Measurements from ENCODE around the gene MTERF2.
A peak's percentile ranks its signal among the peaks of the same experiment; 100 is the strongest.
"Not testable (repeated sequence)": the region's sequence is repeated elsewhere in the genome, so short reads cannot be mapped to it uniquely, and the experiment has no call there.

The MTERF2 gene

DNA sequence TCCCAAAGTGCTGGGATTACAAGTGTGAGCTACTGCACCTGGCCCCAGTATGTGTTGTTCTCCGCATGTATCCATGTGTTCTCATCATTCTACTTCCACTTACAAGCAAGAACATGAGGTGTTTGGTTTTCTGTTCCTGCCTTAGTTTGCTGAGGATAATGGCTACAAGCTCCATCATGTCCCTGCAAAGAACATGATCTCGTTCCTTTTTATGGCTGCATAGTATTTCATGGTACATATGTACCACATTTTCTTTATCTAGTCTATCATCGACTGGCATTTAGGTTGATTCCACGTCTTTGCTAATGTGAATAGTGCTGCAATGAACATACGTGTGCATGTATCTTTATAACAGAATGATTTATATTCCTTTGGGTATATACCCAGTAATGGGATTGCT, 9.2 kb upstream of the MTERF2 start:
- DNase-seq; H3K4me1 ChIP-seq (ENCODE audit: control insufficient read depth, insufficient read depth, low read length, poor library complexity, severe bottlenecking); H3K4me3 ChIP-seq (ENCODE audit: insufficient read depth, low read depth, low read length, poor library complexity, severe bottlenecking); H3K36me3 ChIP-seq (ENCODE audit: control insufficient read depth, insufficient read depth, low read length); H3K27me3 ChIP-seq (replicated peaks; ENCODE audit: control insufficient read depth, insufficient read depth, low read length, poor library complexity, severe bottlenecking); H3K27ac ChIP-seq (ENCODE audit: insufficient read depth, low read length, poor library complexity, severe bottlenecking); H3K9me3 ChIP-seq (ENCODE audit: control insufficient read depth, low read length): not testable (repeated sequence)

- no peak overlapping the region for H3K4me3 ChIP-seq (ENCODE audit: insufficient read depth, low read depth, low read length, poor library complexity, severe bottlenecking)
- no peaks in the 10 kb centered on the region for H3K36me3 ChIP-seq (ENCODE audit: control insufficient read depth, insufficient read depth, low read length)
- no peaks in the 10 kb centered on the region for H3K9me3 ChIP-seq (ENCODE audit: control insufficient read depth, low read length)
- H3K27ac ChIP-seq (ENCODE audit: insufficient read depth, low read length, poor library complexity, severe bottlenecking): no peak overlapping the region
- no peaks in the 10 kb centered on the region for H3K4me1 ChIP-seq (ENCODE audit: control insufficient read depth, insufficient read depth, low read length, poor library complexity, severe bottlenecking)
- no peak for DNase-seq
- no peaks in the 10 kb centered on the region for H3K27me3 ChIP-seq (replicated peaks; ENCODE audit: control insufficient read depth, insufficient read depth, low read length, poor library complexity, severe bottlenecking)
Observed at GRCh38 chr12:106994579-106995220, 7.8 kb upstream of the MTERF2 start.

DNA sequence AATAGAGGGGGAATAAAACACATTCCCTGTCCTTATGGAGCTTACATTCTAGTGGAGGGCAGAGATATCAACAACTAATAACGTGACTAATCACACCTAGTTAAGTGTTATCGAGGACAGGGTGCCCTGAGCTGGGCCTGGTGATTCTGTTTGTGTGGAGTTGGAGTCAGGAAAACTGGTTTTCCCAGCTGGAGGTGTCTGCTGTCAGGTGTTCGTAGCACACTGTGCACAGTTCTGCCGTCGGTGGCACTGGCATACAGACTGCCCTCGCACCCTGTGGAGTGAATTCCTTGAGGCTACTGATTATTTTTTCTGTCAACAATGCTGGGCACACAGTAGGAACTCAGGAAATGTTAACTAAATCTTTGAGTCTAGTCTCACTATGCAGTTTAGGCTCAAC, 900 bp upstream of the MTERF2 start:
- Histone ChIP-seq H3K36me3 (ENCODE audit: control insufficient read depth, insufficient read depth, low read length) (no peaks in the 10 kb centered on the region), H3K9me3 (ENCODE audit: control insufficient read depth, low read length) (no peaks in the 10 kb centered on the region), H3K27ac (ENCODE audit: insufficient read depth, low read length, poor library complexity, severe bottlenecking) (no peak overlapping the region), H3K27me3 (replicated peaks; ENCODE audit: control insufficient read depth, insufficient read depth, low read length, poor library complexity, severe bottlenecking) (no peaks in the 10 kb centered on the region), H3K4me1 (ENCODE audit: control insufficient read depth, insufficient read depth, low read length, poor library complexity, severe bottlenecking) (peaks cover 12% of the 10 kb centered on the region), H3K4me3 (ENCODE audit: insufficient read depth, low read depth, low read length, poor library complexity, severe bottlenecking) (no peak overlapping the region)
- DNase-seq: no peak

DNA sequence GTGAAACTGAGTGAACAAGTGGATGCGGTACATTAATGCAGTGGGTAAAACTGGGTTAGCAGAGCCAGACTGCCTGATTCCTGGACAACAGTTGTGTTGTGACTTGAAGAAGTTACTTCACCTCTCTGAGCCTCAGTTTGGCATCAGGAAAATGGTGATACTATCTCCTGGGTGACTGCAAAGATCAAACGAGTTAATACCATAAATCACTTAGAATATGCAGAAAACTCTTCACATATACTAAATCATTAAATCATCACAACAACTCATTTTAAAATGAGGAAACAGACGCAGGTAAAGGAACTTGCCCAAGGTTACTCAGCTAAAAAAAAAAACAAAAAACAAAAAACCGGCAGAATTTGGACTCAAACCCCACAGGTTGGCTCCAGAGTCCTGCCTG, 811 bp downstream of the MTERF2 start:
- no peak overlapping the region for H3K27ac ChIP-seq (ENCODE audit: insufficient read depth, low read length, poor library complexity, severe bottlenecking)
- H3K27me3 ChIP-seq (replicated peaks; ENCODE audit: control insufficient read depth, insufficient read depth, low read length, poor library complexity, severe bottlenecking): no peaks in the 10 kb centered on the region
- peak overlapping the region; percentile 90 for H3K4me3 ChIP-seq (ENCODE audit: insufficient read depth, low read depth, low read length, poor library complexity, severe bottlenecking)

GRCh38 chr12:106985479-106985878, 1.5 kb downstream of the MTERF2 start:
- Histone ChIP-seq H3K9me3 (ENCODE audit: control insufficient read depth, low read length) (no peaks in the 10 kb centered on the region), H3K27me3 (replicated peaks; ENCODE audit: control insufficient read depth, insufficient read depth, low read length, poor library complexity, severe bottlenecking) (no peaks in the 10 kb centered on the region), H3K4me1 (ENCODE audit: control insufficient read depth, insufficient read depth, low read length, poor library complexity, severe bottlenecking) (peaks cover 12% of the 10 kb centered on the region), H3K27ac (ENCODE audit: insufficient read depth, low read length, poor library complexity, severe bottlenecking) (no peak overlapping the region), H3K4me3 (ENCODE audit: insufficient read depth, low read depth, low read length, poor library complexity, severe bottlenecking) (no peak overlapping the region), H3K36me3 (ENCODE audit: control insufficient read depth, insufficient read depth, low read length) (no peaks in the 10 kb centered on the region)
- no peak for DNase-seq

More for the DNA sequence above, 811 bp downstream of the MTERF2 start:
- no peak for DNase-seq
- no peaks in the 10 kb centered on the region for H3K9me3 ChIP-seq (ENCODE audit: control insufficient read depth, low read length)
- no peaks in the 10 kb centered on the region for H3K36me3 ChIP-seq (ENCODE audit: control insufficient read depth, insufficient read depth, low read length)
- H3K4me1 ChIP-seq (ENCODE audit: control insufficient read depth, insufficient read depth, low read length, poor library complexity, severe bottlenecking): peaks cover 12% of the 10 kb centered on the region

- H3K4me3 ChIP-seq (ENCODE audit: insufficient read depth, low read depth, low read length, poor library complexity, severe bottlenecking): no peak overlapping the region
- H3K27ac ChIP-seq (ENCODE audit: insufficient read depth, low read length, poor library complexity, severe bottlenecking): no peak overlapping the region
- H3K27me3 ChIP-seq (replicated peaks; ENCODE audit: control insufficient read depth, insufficient read depth, low read length, poor library complexity, severe bottlenecking): no peaks in the 10 kb centered on the region
- no peak for DNase-seq
- H3K9me3 ChIP-seq (ENCODE audit: control insufficient read depth, low read length): no peaks in the 10 kb centered on the region
- peaks cover 12% of the 10 kb centered on the region for H3K4me1 ChIP-seq (ENCODE audit: control insufficient read depth, insufficient read depth, low read length, poor library complexity, severe bottlenecking)
- H3K36me3 ChIP-seq (ENCODE audit: control insufficient read depth, insufficient read depth, low read length): no peaks in the 10 kb centered on the region
Observed at GRCh38 chr12:106984588-106985137, 2.3 kb downstream of the MTERF2 start.

GRCh38 chr12:106982229-106982628, 4.7 kb downstream of the MTERF2 start:
- Histone ChIP-seq H3K4me1 (ENCODE audit: control insufficient read depth, insufficient read depth, low read length, poor library complexity, severe bottlenecking) (peaks cover 12% of the 10 kb centered on the region), H3K4me3 (ENCODE audit: insufficient read depth, low read depth, low read length, poor library complexity, severe bottlenecking) (no peak overlapping the region), H3K36me3 (ENCODE audit: control insufficient read depth, insufficient read depth, low read length) (no peaks in the 10 kb centered on the region), H3K27me3 (replicated peaks; ENCODE audit: control insufficient read depth, insufficient read depth, low read length, poor library complexity, severe bottlenecking) (no peaks in the 10 kb centered on the region), H3K27ac (ENCODE audit: insufficient read depth, low read length, poor library complexity, severe bottlenecking) (no peak overlapping the region), H3K9me3 (ENCODE audit: control insufficient read depth, low read length) (no peaks in the 10 kb centered on the region)
- DNase-seq: no peak

DNA sequence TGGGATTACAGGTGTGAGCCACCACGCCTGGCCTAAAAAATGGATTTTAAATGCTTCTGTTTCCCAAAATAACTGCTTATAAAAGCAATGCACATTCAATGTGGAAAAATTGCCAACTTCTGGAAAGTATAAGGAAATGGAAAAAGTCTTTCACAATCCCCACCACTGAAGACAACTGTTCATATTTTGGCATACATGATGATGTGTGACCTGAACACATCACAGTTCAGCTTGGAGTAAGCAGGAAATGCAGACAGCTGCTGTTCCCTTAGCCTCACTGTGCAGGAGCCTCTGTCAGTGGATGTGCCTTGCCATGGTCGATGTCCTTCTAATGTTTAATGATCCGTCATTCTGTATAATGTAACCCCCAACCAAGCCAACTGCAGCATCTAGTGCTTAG, 5.2 kb downstream of the MTERF2 start:
- H3K9me3 ChIP-seq (ENCODE audit: control insufficient read depth, low read length): no peaks in the 10 kb centered on the region
- H3K36me3 ChIP-seq (ENCODE audit: control insufficient read depth, insufficient read depth, low read length): no peaks in the 10 kb centered on the region
- peaks cover 9% of the 10 kb centered on the region for H3K4me1 ChIP-seq (ENCODE audit: control insufficient read depth, insufficient read depth, low read length, poor library complexity, severe bottlenecking)
- no peak overlapping the region for H3K27ac ChIP-seq (ENCODE audit: insufficient read depth, low read length, poor library complexity, severe bottlenecking)
- no peaks in the 10 kb centered on the region for H3K27me3 ChIP-seq (replicated peaks; ENCODE audit: control insufficient read depth, insufficient read depth, low read length, poor library complexity, severe bottlenecking)
- H3K4me3 ChIP-seq (ENCODE audit: insufficient read depth, low read depth, low read length, poor library complexity, severe bottlenecking): no peak overlapping the region
- DNase-seq: no peak

GRCh38 chr12:106980944-106981343, 6.0 kb downstream of the MTERF2 start:
- DNase-seq: no peak

GRCh38 chr12:106978035-106978800, 8.7 kb downstream of the MTERF2 start:
- no peak overlapping the region for H3K4me3 ChIP-seq (ENCODE audit: insufficient read depth, low read depth, low read length, poor library complexity, severe bottlenecking)
- H3K4me1 ChIP-seq (ENCODE audit: control insufficient read depth, insufficient read depth, low read length, poor library complexity, severe bottlenecking): no peaks in the 10 kb centered on the region
- H3K27ac ChIP-seq (ENCODE audit: insufficient read depth, low read length, poor library complexity, severe bottlenecking): no peak overlapping the region
- H3K9me3 ChIP-seq (ENCODE audit: control insufficient read depth, low read length): no peaks in the 10 kb centered on the region
- H3K36me3 ChIP-seq (ENCODE audit: control insufficient read depth, insufficient read depth, low read length): no peaks in the 10 kb centered on the region
- DNase-seq: no peak
- H3K27me3 ChIP-seq (replicated peaks; ENCODE audit: control insufficient read depth, insufficient read depth, low read length, poor library complexity, severe bottlenecking): no peaks in the 10 kb centered on the region

More at GRCh38 chr12:106980944-106981343, 6.0 kb downstream of the MTERF2 start:
- Histone ChIP-seq H3K27me3 (replicated peaks; ENCODE audit: control insufficient read depth, insufficient read depth, low read length, poor library complexity, severe bottlenecking) (no peaks in the 10 kb centered on the region), H3K4me3 (ENCODE audit: insufficient read depth, low read depth, low read length, poor library complexity, severe bottlenecking) (no peak overlapping the region), H3K36me3 (ENCODE audit: control insufficient read depth, insufficient read depth, low read length) (no peaks in the 10 kb centered on the region), H3K4me1 (ENCODE audit: control insufficient read depth, insufficient read depth, low read length, poor library complexity, severe bottlenecking) (peaks cover 3% of the 10 kb centered on the region), H3K9me3 (ENCODE audit: control insufficient read depth, low read length) (no peaks in the 10 kb centered on the region), H3K27ac (ENCODE audit: insufficient read depth, low read length, poor library complexity, severe bottlenecking) (no peak overlapping the region)
